ENCODE measurements around the gene GPATCH2L.

DNA sequence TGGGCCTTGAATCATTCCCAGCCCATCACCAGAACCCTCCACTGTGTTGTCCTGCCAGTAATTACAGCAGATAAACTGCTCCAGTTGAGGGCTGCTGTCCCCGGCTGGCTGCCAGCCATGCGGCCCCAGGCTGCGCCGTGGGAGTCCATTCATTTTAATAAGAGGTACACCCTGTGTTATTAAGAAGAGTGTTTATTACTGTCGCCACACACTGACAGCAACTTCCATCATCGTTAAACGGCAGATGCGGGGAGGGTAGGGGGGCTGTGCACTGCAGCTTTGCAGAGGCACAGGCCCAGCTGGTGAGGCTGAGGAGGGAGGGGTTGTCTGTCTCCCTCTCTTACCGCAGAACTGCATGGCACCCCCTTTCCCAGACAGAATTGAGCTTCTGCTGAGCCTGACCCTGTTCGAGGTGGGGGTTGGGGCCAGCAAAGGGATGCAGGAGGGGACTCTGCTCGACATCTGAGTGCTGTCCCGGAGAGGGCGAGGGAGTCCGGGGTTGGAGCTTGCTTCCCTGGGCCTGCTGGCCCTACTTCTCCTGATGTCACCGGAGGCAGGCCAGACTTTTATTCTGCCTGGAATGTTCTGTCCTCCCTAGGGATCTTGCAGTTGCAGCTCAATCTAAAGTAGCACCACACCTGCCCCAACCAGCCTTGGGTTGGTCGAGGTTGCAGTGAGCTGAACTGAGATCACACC is 33.8 kb upstream of the GPATCH2L start:
- TF ChIP-seq, protein P1, sequence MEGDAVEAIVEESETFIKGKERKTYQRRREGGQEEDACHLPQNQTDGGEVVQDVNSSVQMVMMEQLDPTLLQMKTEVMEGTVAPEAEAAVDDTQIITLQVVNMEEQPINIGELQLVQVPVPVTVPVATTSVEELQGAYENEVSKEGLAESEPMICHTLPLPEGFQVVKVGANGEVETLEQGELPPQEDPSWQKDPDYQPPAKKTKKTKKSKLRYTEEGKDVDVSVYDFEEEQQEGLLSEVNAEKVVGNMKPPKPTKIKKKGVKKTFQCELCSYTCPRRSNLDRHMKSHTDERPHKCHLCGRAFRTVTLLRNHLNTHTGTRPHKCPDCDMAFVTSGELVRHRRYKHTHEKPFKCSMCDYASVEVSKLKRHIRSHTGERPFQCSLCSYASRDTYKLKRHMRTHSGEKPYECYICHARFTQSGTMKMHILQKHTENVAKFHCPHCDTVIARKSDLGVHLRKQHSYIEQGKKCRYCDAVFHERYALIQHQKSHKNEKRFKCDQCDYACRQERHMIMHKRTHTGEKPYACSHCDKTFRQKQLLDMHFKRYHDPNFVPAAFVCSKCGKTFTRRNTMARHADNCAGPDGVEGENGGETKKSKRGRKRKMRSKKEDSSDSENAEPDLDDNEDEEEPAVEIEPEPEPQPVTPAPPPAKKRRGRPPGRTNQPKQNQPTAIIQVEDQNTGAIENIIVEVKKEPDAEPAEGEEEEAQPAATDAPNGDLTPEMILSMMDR (IDR thresholded peaks at IDR 0.05): no peak
- TF ChIP-seq POLR2A (IDR thresholded peaks at IDR 0.05) (no peak), EP300 (IDR thresholded peaks at IDR 0.05; ENCODE audit: low read depth) (no peak), POLR2AphosphoS5 (IDR thresholded peaks at IDR 0.05) (no peak)
